WI38 (cell line): ENCODE data around the gene ZNF124.
A peak's percentile ranks its signal among the peaks of the same experiment; 100 is the strongest.

Experiments
- H3K4me3 ChIP-seq: 2 replicates; pipeline ENCODE4 v1.5.1; 2011; ENCODE audit warnings: low read depth, mild to moderate bottlenecking, control low read depth, low read length
- TF ChIP-seq, protein P1 (sequence below): IDR thresholded peaks from 2 replicates; pipeline ENCODE4 v1.5.1; 2012; ENCODE audit warnings: low read depth, mild to moderate bottlenecking, control low read depth, low read length

The ZNF124 gene

DNA sequence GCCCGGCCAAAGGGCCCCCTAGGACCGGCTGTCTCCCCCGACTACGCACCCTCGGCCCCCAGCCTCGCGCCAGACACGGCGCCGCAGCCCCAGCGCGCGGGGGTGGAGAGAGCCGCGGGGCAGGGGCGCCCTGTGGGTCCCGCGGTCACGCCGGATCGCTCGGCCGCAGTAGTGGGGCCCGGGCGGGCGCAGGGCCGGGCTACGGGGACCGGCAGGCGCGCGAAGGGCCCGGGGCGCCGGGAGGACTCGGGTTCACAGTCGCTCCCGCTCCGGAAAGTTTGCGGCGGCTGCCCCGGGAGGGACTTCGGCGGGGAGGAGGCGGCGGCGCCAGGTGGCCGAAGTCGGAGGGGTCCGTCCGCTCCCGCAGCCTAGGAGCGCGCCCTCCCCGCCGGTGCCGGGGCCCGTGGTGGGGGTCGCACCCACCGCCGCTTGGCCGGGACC lies 60.5 kb downstream of the ZNF124 start:
- TF ChIP-seq, protein P1, sequence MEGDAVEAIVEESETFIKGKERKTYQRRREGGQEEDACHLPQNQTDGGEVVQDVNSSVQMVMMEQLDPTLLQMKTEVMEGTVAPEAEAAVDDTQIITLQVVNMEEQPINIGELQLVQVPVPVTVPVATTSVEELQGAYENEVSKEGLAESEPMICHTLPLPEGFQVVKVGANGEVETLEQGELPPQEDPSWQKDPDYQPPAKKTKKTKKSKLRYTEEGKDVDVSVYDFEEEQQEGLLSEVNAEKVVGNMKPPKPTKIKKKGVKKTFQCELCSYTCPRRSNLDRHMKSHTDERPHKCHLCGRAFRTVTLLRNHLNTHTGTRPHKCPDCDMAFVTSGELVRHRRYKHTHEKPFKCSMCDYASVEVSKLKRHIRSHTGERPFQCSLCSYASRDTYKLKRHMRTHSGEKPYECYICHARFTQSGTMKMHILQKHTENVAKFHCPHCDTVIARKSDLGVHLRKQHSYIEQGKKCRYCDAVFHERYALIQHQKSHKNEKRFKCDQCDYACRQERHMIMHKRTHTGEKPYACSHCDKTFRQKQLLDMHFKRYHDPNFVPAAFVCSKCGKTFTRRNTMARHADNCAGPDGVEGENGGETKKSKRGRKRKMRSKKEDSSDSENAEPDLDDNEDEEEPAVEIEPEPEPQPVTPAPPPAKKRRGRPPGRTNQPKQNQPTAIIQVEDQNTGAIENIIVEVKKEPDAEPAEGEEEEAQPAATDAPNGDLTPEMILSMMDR = no peak

DNA sequence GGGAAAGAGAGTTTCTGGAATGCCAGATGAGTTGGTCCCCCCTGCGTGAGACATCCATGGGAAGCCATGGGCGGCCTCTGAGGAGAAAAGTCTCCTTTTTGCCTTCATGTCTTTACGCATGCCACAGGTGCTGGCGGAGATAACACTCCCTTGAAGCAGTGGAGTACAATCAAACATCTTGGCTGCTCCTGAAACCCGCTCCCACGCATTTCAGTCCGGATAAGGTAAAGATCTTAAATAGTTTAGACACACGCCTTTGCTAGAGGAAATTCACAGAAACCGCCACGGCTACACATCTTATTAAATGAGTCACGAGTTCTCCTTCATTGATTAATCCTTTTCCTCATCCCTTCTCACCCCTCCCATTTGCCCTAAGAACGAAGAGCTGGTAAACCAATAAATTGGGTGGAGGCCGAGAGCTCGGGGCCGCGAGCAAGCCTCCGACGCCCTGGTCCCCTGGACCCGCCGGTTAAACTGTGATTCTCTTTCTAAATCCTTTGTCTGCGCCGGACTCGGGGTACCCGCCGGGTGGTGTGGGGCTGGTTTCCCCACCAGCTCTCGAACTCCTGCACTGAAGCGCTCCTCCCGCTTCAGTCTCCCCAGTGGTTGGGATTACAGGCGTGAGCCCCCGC lies 61.1 kb downstream of the ZNF124 start:
- H3K4me3 ChIP-seq = peak overlapping the region; percentile 65
- TF ChIP-seq, protein P1 = no peak

More for the DNA sequence above, 60.5 kb downstream of the ZNF124 start:
- H3K4me3 ChIP-seq = peak overlapping the region; percentile 65

DNA sequence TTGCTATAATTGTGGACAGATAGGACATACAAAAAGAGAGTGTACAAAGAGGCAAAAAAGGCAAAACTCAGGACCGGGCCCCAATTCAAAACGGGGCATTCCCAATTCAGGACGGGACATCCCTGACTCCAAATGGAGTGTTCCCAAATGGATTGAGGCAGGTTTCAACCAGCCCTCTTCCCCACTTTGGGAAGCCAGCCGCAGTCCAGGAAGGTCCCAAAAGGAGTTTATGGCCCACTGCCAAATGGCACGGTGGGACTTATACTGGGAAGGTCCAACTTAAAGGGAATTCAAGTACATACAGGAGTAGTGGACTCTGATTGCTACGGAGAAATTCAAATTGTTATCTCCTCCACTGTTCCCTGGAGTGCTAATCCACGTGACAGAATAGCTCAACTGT lies 64.1 kb downstream of the ZNF124 start:
- H3K4me3 ChIP-seq = no peak overlapping the region
- TF ChIP-seq, protein P1 = no peak

DNA sequence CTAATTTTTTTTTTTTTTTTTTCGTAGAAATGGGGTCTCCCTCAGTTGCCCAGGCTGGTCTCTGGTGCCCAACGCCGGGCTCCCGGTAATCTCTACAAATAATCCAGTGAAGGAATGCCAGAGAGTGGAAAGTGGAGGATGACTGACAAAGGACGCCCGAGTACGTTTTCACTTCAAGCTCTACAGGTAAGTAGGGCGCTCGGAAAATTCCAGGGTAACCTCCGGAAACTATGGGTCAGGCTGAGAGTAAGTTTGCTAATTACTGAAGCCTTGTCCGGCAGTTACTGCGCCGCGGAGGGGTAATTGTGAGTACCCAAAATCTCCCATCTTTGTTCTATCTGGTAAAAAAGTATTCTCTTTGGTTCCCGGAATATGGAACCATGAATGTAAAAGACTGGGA lies 65.9 kb downstream of the ZNF124 start:
- TF ChIP-seq, protein P1 = no peak
- H3K4me3 ChIP-seq = no peak overlapping the region
